Retinal pigment epithelial cell (primary cell): ENCODE measurements around the gene PIEZO2.

Source experiments
- DNase-seq: peaks from one replicate; pipeline ENCODE4 v3.0.0-alpha.2; 2010; ENCODE audit warnings: low read depth
- H3K4me3 ChIP-seq: 2 replicates; pipeline ENCODE4 v1.5.1; 2011; ENCODE audit warnings: mild to moderate bottlenecking, low read length, control low read depth, moderate library complexity
- TF ChIP-seq, protein P1 (sequence below): conservative IDR thresholded peaks from 2 replicates; pipeline ENCODE4 v1.5.1; 2011; ENCODE audit warnings: low read depth, low read length, control low read depth, inconsistent platforms

Gene PIEZO2

DNA sequence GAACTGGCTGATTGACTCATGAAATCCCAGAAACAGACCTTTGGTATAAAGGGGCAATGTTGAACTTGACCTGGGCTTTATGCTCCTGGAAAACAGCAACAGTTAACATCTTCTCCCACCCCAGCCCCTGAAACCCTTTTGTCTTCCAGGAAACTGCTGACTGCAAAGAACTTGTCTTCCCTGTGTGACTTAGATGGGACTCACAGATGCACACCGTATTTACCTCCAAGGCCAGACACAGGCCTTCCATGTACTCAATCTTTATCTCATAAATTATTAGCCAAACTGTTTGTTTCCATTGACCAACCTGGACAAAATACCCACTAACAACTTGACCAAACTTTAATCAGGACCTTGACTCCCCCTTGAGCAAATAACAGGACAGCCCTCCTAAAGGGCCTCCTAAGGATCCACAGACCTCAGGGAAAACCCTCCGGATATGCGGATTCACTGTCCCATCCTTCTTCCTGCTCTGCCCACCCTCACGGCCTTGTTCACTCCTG, 36.3 kb downstream of the PIEZO2 start:
- TF ChIP-seq, protein P1, sequence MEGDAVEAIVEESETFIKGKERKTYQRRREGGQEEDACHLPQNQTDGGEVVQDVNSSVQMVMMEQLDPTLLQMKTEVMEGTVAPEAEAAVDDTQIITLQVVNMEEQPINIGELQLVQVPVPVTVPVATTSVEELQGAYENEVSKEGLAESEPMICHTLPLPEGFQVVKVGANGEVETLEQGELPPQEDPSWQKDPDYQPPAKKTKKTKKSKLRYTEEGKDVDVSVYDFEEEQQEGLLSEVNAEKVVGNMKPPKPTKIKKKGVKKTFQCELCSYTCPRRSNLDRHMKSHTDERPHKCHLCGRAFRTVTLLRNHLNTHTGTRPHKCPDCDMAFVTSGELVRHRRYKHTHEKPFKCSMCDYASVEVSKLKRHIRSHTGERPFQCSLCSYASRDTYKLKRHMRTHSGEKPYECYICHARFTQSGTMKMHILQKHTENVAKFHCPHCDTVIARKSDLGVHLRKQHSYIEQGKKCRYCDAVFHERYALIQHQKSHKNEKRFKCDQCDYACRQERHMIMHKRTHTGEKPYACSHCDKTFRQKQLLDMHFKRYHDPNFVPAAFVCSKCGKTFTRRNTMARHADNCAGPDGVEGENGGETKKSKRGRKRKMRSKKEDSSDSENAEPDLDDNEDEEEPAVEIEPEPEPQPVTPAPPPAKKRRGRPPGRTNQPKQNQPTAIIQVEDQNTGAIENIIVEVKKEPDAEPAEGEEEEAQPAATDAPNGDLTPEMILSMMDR: no peak
- no peak overlapping the region for H3K4me3 ChIP-seq
- no peak for DNase-seq

DNA sequence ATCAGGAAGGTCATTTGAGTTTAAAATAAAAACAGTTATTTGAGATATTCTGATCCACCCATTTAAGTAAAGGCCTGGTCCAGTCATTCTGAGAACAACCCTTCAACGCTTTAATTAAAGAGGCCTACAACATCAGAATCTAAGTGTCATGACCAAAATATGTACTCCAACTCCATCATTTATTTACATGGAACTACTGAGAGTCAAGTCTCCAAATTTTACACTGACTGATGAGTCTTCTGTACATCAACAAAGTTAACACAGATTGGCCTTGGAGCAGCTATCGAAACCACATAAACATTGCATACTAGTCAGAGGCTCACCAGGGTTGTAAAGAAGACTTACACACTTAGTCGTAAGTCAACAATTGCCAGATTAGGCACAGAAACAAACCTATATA, 37.1 kb downstream of the PIEZO2 start:
- TF ChIP-seq, protein P1: no peak
- no peak overlapping the region for H3K4me3 ChIP-seq
- DNase-seq: no peak

DNA sequence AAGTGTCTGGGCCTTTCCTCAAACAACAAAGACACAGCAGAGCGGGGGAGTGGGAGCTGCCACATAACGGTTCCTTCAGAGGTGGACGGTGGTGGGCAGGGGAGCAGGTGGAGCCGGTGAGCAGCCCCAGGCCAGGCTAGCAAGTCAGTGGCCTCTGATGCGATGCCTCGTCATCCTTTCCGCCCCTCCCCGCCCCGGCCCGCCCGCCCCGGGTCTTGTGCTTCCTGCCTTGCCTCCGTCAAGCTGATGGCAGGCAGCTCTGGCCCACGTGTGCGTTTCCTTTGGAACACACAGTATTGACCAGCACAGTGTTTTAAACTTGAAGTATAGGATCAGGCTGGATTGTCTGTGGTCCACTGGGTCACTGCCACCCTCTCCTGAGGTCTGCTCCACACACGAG, 38.9 kb downstream of the PIEZO2 start:
- no peak overlapping the region for H3K4me3 ChIP-seq
- no peak for DNase-seq
- TF ChIP-seq, protein P1: no peak

DNA sequence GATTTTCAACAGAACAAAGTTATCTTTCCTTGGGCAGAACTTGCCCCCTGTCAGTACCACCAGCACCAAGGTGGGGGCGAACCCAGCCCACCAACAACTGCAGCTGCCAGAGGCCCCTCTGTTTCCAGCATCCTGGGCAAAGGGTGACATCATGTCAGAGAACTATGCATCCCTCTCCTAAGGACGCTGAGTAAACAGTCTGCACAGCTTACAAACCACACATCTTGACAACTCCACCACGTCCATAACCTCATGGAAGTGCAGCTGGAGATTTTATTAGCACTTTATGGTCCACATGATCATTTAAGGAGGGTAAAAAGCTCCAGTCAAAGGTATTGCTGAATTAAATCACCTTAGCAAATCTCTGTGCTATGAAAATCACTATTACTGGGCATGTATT, 40.4 kb downstream of the PIEZO2 start:
- TF ChIP-seq, protein P1: no peak
- H3K4me3 ChIP-seq: no peak overlapping the region
- DNase-seq: no peak

DNA sequence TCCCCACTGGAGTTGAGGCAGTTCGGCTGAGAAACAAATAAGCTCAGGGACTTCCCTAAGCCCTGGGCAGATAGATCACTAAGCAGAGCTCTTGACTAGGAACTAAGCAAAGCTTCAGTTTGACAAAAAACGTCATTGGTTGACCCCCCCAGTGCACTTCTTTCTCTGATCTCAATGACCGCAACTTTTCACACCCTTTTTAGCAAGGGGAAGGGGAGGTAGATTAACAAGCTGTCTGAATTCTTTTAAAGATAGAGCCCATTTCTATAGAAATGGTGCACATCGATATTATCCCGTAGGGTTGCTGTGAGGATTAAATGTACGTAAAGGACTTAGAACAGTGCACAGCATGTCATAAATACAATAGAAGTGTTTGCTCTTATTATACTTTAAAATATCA, 42.5 kb downstream of the PIEZO2 start:
- DNase-seq: no peak
- TF ChIP-seq, protein P1: no peak
- no peak overlapping the region for H3K4me3 ChIP-seq

DNA sequence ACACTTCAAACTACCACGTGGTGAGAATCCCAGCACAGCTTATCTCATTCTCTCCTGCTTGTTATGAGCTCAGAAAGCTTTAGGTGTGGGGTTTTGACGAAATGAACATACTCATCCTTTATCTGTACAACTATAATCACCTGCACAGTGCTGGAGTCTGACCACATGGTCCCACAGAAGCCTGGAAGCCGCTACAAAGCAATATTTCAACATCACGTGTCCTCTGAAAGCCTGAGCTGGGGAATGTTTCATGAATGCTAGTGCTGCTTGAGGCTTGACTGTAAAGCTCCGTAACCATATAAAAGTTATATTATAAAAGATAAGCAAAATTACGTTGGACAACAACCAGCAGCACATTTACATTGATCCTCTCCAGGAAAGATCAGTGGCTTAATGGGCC, 43.9 kb downstream of the PIEZO2 start:
- TF ChIP-seq, protein P1: no peak
- no peak for DNase-seq
- H3K4me3 ChIP-seq: no peak overlapping the region

DNA sequence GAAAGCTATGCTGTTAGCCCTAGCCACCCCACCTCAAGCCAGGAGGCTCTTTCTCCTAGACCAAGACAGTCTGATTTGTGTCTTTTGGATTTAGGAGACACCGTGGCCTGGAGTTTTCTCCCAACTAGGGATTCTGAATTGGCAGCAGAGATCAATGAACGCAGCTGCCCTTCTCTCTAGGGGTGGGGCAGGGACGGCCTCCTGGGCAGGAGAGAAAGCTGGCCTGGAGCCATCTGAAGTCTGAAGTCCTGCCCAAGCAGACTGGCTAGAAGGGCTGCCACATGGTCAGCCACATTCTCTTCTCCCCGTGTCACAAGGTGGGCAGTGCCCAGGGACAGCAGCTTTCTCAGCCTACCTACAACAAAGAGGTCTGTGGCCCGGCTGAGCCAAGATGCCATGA, 45.1 kb downstream of the PIEZO2 start:
- DNase-seq: no peak
- no peak overlapping the region for H3K4me3 ChIP-seq
- TF ChIP-seq, protein P1: no peak
